ENCODE measurements around the gene PLA2G7. TPM values are rescaled to one million over a fixed set of nuclear protein-coding genes. Genes with fewer than 3 reads are reported as not detected.

Gene PLA2G7
- total RNA-seq, 1 experiment from 2014 or later: 0.41 TPM

GRCh38 chr6:46733341-46733801 lies 1.8 kb downstream of the PLA2G7 start:
- Histone ChIP-seq H3K4me3 (ENCODE audit: low read depth in 2 of 2, low read length in 2 of 2) (no peak overlapping the region), H3K27ac (ENCODE audit: low read length) (no peak overlapping the region), H3K27me3 (ENCODE audit: control insufficient read depth, insufficient read depth, low read length) (peaks cover 24% of the 10 kb centered on the region), H3K36me3 (ENCODE audit: control insufficient read depth, insufficient read depth, low read length) (no peaks in the 10 kb centered on the region), H3K4me1 (ENCODE audit: control insufficient read depth, insufficient read depth, low read length) (peaks cover 4% of the 10 kb centered on the region; the same call in 1 of the 2 replicates), H3K9me3 (ENCODE audit: control insufficient read depth, insufficient read depth, low read depth, low read length) (no peaks in the 10 kb centered on the region)
- intact Hi-C loops (cut with micrococcal nuclease; ENCODE audit: unreplicated experiment) (no loop called here), in situ Hi-C loops (cut with HindIII; ENCODE audit: low pct_unique_long_range_greater_than_20kb, low sequenced_read_pairs) (no loop called here)
- POLR2A ChIA-PET: interaction anchor here (0.6 kb wide), 1 partner anchor 1362 kb away, joined by 3 read pairs; no protein-coding TSS in a partner anchor
- DNase-seq (ENCODE audit: low read depth, low spot score) (no peak), ATAC-seq (no peak)
- no peak for TF ChIP-seq REST (IDR thresholded peaks at IDR 0.05; ENCODE audit: insufficient read depth in 1 of 2, low read depth in 2 of 2, low read length in 1 of 2)
- no peak for TF ChIP-seq POLR2AphosphoS5 (IDR thresholded peaks at IDR 0.05; ENCODE audit: low read depth, low read length)
- no peak for TF ChIP-seq SIN3A (IDR thresholded peaks at IDR 0.05; ENCODE audit: borderline replicate concordance, insufficient read depth, low read depth, low read length)
- TF ChIP-seq TCF7L2 (IDR thresholded peaks at IDR 0.05; ENCODE audit: low read depth, low read length): no peak
- no peak for TF ChIP-seq CTCF (IDR thresholded peaks at IDR 0.05)
- BruUV-seq (replicated peaks): no TSS peak
- CTCF ChIA-PET: no interaction called here

GRCh38 chr6:46730921-46731461 lies 4.2 kb downstream of the PLA2G7 start:
- ATAC-seq (no peak), DNase-seq (ENCODE audit: low read depth, low spot score) (no peak)
- H3K27me3 ChIP-seq (ENCODE audit: control insufficient read depth, insufficient read depth, low read length): peaks cover 12% of the 10 kb centered on the region
- H3K36me3 ChIP-seq (ENCODE audit: control insufficient read depth, insufficient read depth, low read length): no peaks in the 10 kb centered on the region
- H3K27ac ChIP-seq (ENCODE audit: low read length): no peak overlapping the region
- no TSS peak for BruUV-seq (replicated peaks)
- peaks cover 4% of the 10 kb centered on the region; the same call in 1 of the 2 replicates for H3K4me1 ChIP-seq (ENCODE audit: control insufficient read depth, insufficient read depth, low read length)
- ChIA-PET CTCF (no interaction called here), POLR2A (no interaction called here)
- in situ Hi-C loops (cut with HindIII; ENCODE audit: low pct_unique_long_range_greater_than_20kb, low sequenced_read_pairs) (no loop called here), intact Hi-C loops (cut with micrococcal nuclease; ENCODE audit: unreplicated experiment) (no loop called here)
- no peak for TF ChIP-seq REST (IDR thresholded peaks at IDR 0.05; ENCODE audit: insufficient read depth in 1 of 2, low read depth in 2 of 2, low read length in 1 of 2)
- TF ChIP-seq POLR2AphosphoS5 (IDR thresholded peaks at IDR 0.05; ENCODE audit: low read depth, low read length): no peak
- no peak for TF ChIP-seq CTCF (IDR thresholded peaks at IDR 0.05)
- no peak for TF ChIP-seq SIN3A (IDR thresholded peaks at IDR 0.05; ENCODE audit: borderline replicate concordance, insufficient read depth, low read depth, low read length)
- TF ChIP-seq TCF7L2 (IDR thresholded peaks at IDR 0.05; ENCODE audit: low read depth, low read length): no peak
- no peaks in the 10 kb centered on the region for H3K9me3 ChIP-seq (ENCODE audit: control insufficient read depth, insufficient read depth, low read depth, low read length)
- no peak overlapping the region for H3K4me3 ChIP-seq (ENCODE audit: low read depth in 2 of 2, low read length in 2 of 2)

Measured in Panc1 (cell line).